ENCODE measurements around the gene NFIC.
"Not testable (repeated sequence)": the region's sequence is repeated elsewhere in the genome, so short reads cannot be mapped to it uniquely, and the experiment has no call there.

DNA sequence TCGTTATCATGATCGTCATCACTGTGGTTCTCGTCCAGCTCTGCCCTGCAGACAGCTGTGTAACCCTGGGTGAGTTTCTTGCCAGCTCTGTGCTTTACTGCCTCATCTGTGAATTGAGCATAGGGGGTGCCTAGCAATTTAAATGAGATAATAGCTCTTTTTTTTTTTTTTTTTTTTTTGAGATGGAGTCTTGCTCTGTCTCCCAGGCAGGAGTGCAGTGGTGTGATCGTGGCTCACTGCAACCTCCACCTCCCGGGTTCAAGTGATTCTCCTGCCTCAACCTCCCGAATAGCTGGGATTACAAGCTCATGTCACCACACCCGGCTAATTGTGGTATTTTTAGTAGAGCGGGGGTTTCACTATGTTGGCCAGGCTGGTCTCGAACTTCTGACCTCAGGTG is 25.5 kb downstream of the NFIC start:
- TF ChIP-seq, protein P1, sequence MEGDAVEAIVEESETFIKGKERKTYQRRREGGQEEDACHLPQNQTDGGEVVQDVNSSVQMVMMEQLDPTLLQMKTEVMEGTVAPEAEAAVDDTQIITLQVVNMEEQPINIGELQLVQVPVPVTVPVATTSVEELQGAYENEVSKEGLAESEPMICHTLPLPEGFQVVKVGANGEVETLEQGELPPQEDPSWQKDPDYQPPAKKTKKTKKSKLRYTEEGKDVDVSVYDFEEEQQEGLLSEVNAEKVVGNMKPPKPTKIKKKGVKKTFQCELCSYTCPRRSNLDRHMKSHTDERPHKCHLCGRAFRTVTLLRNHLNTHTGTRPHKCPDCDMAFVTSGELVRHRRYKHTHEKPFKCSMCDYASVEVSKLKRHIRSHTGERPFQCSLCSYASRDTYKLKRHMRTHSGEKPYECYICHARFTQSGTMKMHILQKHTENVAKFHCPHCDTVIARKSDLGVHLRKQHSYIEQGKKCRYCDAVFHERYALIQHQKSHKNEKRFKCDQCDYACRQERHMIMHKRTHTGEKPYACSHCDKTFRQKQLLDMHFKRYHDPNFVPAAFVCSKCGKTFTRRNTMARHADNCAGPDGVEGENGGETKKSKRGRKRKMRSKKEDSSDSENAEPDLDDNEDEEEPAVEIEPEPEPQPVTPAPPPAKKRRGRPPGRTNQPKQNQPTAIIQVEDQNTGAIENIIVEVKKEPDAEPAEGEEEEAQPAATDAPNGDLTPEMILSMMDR (IDR thresholded peaks at IDR 0.05) = not testable (repeated sequence)
- not testable (repeated sequence) for TF ChIP-seq EP300 (IDR thresholded peaks at IDR 0.05)

All from upper lobe of left lung (tissue), 4 donors.